Astrocyte (in vitro differentiated cells and primary cell): Measurements from ENCODE around the gene CDH23. TPM values are rescaled to one million over a fixed set of nuclear protein-coding genes. Genes with fewer than 3 reads are reported as not detected.

Experiments used
- DNase-seq: peaks from one replicate; pipeline ENCODE4 v3.0.0-alpha.2; 2010; ENCODE audit warnings: low read depth
- FAIRE-seq: peaks from 2 replicates; lab custom pipeline; 2011; peaks lifted over from hg19 to GRCh38; lab: Jason Lieb, UNC
- H2AFZ ChIP-seq: 2 replicates; pipeline ENCODE4 v1.6.0; 2012; ENCODE audit warnings: low read depth, low read length, inconsistent platforms
- H3K27ac ChIP-seq: 2 replicates; pipeline ENCODE4 v1.5.1; 2011; ENCODE audit warnings: low read depth, low read length, inconsistent platforms
- H3K27me3 ChIP-seq: 2 replicates; pipeline ENCODE4 v1.6.0; 2011; ENCODE audit warnings: low read length, inconsistent platforms; ENCODE audit not compliant: insufficient read depth
- H3K36me3 ChIP-seq: 2 replicates; pipeline ENCODE4 v1.5.1; 2011; ENCODE audit warnings: low read length, inconsistent platforms; ENCODE audit not compliant: insufficient read depth
- H3K4me1 ChIP-seq: 2 replicates; pipeline ENCODE4 v1.5.1; 2011; ENCODE audit warnings: low read length, inconsistent platforms; ENCODE audit not compliant: insufficient read depth
- H3K4me2 ChIP-seq: 2 replicates; pipeline ENCODE4 v1.6.0; 2012; ENCODE audit warnings: low read length, inconsistent platforms
- H3K4me3 ChIP-seq: 2 replicates; pipeline ENCODE4 v1.5.1; 2011; ENCODE audit warnings: low read depth, mild to moderate bottlenecking, low read length, inconsistent platforms; ENCODE audit not compliant: insufficient read depth
- H3K79me2 ChIP-seq: 2 replicates; pipeline ENCODE4 v1.6.0; 2012; ENCODE audit warnings: mild to moderate bottlenecking, low read length, inconsistent platforms; ENCODE audit not compliant: insufficient read depth
- H3K9ac ChIP-seq: 2 replicates; pipeline ENCODE4 v1.6.0; 2012; ENCODE audit warnings: mild to moderate bottlenecking, low read length, inconsistent platforms
- H3K9me3 ChIP-seq: 2 replicates; pipeline ENCODE4 v1.5.1; 2012; ENCODE audit warnings: low read depth, mild to moderate bottlenecking, low read length, inconsistent platforms; ENCODE audit not compliant: insufficient read depth
- H4K20me1 ChIP-seq: 2 replicates; pipeline ENCODE4 v1.6.0; 2012; ENCODE audit warnings: low read length, inconsistent platforms; ENCODE audit not compliant: insufficient read depth
- H3K27ac Mint-ChIP-seq: one replicate; pipeline ENCODE4 v1.8.0; 2021; ENCODE audit warnings: mild to moderate bottlenecking, mixed read lengths; ENCODE audit not compliant: unreplicated experiment
- H3K27me3 Mint-ChIP-seq: one replicate; pipeline ENCODE4 v1.8.0; 2021; ENCODE audit warnings: low read depth, mixed read lengths; ENCODE audit not compliant: unreplicated experiment
- H3K36me3 Mint-ChIP-seq: one replicate; pipeline ENCODE4 v1.8.0; 2021; ENCODE audit warnings: low read depth, mixed read lengths; ENCODE audit not compliant: unreplicated experiment
- H3K4me1 Mint-ChIP-seq: one replicate; pipeline ENCODE4 v1.8.0; 2021; ENCODE audit warnings: low read depth, mixed read lengths; ENCODE audit not compliant: unreplicated experiment
- H3K4me3 Mint-ChIP-seq: one replicate; pipeline ENCODE4 v1.8.0; 2021; ENCODE audit warnings: mild to moderate bottlenecking, moderate library complexity, mixed read lengths; ENCODE audit not compliant: unreplicated experiment
- H3K9me3 Mint-ChIP-seq: one replicate; pipeline ENCODE4 v1.8.0; 2021; ENCODE audit warnings: mild to moderate bottlenecking, mixed read lengths; ENCODE audit not compliant: unreplicated experiment
- EZH2 ChIP-seq: IDR thresholded peaks from 2 replicates; pipeline ENCODE4 v1.6.1; 2012; ENCODE audit warnings: mild to moderate bottlenecking, low read length, inconsistent platforms; ENCODE audit not compliant: insufficient read depth
- total RNA-seq: library from RNA; stranded (reverse); gene quantifications from 2 replicates; pipeline ENCODE4 v1.2.1, GENCODE V29; 2021
- TF ChIP-seq, protein P1 (sequence below): IDR thresholded peaks from 2 replicates; pipeline ENCODE4 v1.5.1; 2011; ENCODE audit warnings: low read depth, mild to moderate bottlenecking, inconsistent platforms, low read length, moderate library complexity; ENCODE audit not compliant: insufficient read depth

Gene CDH23
- total RNA-seq, 1 donor from 2014 or later = not detected

DNA sequence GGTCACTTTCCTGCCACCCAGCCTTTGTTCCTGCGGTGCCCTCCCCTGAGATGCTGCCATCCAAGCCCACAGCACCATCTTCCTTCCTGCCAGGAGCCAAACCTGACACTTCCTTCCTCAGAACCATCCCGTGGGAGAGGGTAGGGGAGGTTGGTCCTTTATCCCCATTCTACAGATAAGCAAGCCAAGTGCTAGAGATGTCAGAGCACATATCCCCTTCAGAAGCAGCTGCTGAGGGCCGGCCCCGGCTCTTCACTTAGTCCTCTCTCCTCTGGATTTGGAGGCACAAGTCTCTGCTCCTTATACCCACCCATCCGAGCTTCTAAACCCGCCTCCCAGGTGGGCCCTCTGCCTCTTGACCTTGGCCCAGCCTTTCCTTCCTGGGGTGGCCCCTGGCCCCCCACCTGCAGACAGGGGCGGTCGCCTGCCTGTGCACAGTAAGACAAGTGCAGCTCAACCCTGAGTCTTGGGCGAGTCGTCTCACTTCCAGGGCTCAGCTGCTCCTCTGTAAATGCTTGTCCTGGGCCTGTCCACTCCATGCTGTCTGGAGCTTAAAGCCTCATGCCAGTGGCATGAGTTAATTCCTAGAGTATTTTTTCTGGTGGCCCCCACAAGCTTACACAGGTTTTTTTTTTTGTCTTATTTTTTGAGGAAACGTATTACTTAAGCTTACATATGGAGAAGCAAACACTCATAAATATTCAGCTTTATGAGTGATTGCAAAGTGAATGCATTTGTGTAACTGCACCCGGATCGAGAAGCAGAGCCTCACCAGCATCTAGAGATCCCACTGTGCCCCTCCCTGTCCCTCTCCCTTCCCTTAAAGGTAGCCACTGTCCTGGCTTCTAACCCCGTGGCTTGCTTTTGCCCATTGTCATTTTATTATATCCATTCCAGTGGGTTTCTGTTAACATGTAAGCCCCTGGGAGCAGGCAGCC, 125.1 kb downstream of the CDH23 start:
- H4K20me1 ChIP-seq = no peaks in the 10 kb centered on the region
- H3K36me3 ChIP-seq = no peaks in the 10 kb centered on the region
- Mint-ChIP-seq H3K27me3 (peaks cover 45% of the 10 kb centered on the region), H3K36me3 (no peaks in the 10 kb centered on the region), H3K9me3 (no peaks in the 10 kb centered on the region), H3K27ac (peak overlapping the region; percentile 87), H3K4me3 (no peak overlapping the region), H3K4me1 (peaks cover 25% of the 10 kb centered on the region)
- H3K4me3 ChIP-seq = no peak overlapping the region
- no peaks in the 10 kb centered on the region for H3K79me2 ChIP-seq
- no peak for FAIRE-seq
- no peak overlapping the region for H3K9ac ChIP-seq
- H3K9me3 ChIP-seq = no peaks in the 10 kb centered on the region
- TF ChIP-seq EZH2 = peak; percentile 17
- TF ChIP-seq, protein P1, sequence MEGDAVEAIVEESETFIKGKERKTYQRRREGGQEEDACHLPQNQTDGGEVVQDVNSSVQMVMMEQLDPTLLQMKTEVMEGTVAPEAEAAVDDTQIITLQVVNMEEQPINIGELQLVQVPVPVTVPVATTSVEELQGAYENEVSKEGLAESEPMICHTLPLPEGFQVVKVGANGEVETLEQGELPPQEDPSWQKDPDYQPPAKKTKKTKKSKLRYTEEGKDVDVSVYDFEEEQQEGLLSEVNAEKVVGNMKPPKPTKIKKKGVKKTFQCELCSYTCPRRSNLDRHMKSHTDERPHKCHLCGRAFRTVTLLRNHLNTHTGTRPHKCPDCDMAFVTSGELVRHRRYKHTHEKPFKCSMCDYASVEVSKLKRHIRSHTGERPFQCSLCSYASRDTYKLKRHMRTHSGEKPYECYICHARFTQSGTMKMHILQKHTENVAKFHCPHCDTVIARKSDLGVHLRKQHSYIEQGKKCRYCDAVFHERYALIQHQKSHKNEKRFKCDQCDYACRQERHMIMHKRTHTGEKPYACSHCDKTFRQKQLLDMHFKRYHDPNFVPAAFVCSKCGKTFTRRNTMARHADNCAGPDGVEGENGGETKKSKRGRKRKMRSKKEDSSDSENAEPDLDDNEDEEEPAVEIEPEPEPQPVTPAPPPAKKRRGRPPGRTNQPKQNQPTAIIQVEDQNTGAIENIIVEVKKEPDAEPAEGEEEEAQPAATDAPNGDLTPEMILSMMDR = no peak
- H3K4me2 ChIP-seq = no peak overlapping the region
- H3K4me1 ChIP-seq = peaks cover 17% of the 10 kb centered on the region
- DNase-seq = no peak
- no peak overlapping the region for H3K27ac ChIP-seq
- peaks cover 17% of the 10 kb centered on the region for H3K27me3 ChIP-seq
- no peak overlapping the region for H2AFZ ChIP-seq

DNA sequence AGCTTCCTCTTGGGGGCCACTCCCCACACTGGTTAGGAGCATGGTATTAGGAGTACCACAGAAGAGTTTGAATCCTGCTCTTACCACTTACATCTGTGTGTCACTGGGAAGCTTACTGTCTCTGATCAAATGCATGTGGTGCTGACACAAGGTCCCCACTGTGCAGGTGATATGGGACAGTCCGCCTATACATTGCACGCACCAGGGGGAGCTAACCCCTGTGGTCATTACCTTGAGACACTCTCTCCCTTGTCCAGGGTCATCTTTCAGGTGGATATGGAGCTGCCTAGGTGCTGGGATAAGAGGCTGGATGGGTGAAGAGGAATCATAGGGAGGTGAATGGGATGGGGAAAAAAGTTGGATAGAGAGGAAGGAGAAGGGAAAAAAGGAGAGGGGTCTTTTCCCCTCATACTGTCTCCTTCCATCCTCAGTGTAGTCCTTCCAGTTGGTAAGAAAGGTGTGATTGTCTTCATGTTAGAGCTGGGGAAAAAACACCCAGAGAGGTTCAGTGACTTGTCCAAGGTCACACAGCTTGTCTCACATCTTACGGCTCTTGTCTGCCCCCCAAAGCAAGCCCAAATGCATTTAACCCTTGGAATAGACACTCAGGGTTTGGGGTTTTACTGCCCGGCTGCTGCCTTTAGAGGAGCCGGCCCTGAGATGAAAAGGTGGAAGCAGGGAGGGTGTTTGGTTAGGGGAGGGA, 125.9 kb downstream of the CDH23 start:
- H3K4me1 Mint-ChIP-seq = peaks cover 20% of the 10 kb centered on the region
- Histone ChIP-seq H4K20me1 (no peaks in the 10 kb centered on the region), H3K79me2 (no peaks in the 10 kb centered on the region), H3K9ac (no peak overlapping the region), H3K4me1 (peaks cover 20% of the 10 kb centered on the region), H3K4me3 (no peak overlapping the region), H3K27me3 (peaks cover 17% of the 10 kb centered on the region), H3K9me3 (no peaks in the 10 kb centered on the region), H3K4me2 (no peak overlapping the region), H3K27ac (no peak overlapping the region), H2AFZ (no peak overlapping the region), H3K36me3 (no peaks in the 10 kb centered on the region)
- DNase-seq = no peak
- H3K4me3 Mint-ChIP-seq = no peak overlapping the region
- TF ChIP-seq EZH2 = no peak
- TF ChIP-seq, protein P1 = no peak
- no peaks in the 10 kb centered on the region for H3K9me3 Mint-ChIP-seq
- no peak for FAIRE-seq
- H3K27me3 Mint-ChIP-seq = peaks cover 49% of the 10 kb centered on the region
- peak overlapping the region; percentile 72 for H3K27ac Mint-ChIP-seq
- no peaks in the 10 kb centered on the region for H3K36me3 Mint-ChIP-seq
